HG03469 (cell line): ENCODE measurements around the gene PDLIM3.
A peak's percentile ranks its signal among the peaks of the same experiment; 100 is the strongest.

Experiments
- ATAC-seq: cut with Tn5 transposase; IDR thresholded peaks from one replicate; pipeline ENCODE4 v1.9.1; 2021; ENCODE audit warnings: mild to moderate bottlenecking, moderate library complexity, moderate number of reproducible peaks; ENCODE audit not compliant: unreplicated experiment

Gene PDLIM3

DNA sequence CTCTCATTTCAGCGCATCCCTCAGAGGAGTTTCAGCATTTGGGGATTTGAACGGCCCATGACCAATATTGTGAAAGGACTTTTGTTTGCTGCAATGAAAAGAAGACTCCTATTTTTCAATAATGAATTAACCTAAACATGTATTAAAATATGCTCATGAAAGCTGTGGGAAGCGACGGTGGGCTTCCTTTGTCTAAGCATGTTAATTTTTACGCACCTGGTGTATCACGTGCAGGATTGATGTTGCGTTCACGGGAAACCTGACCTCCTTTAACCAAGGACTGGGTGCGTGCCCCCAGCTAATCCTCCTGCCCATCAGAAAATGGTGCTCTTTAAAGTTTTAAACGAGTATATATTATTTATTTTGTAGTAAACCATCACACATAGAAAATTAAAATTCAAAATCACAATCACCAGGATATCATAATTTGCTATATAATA is 63.2 kb downstream of the PDLIM3 start:
- ATAC-seq: no peak

DNA sequence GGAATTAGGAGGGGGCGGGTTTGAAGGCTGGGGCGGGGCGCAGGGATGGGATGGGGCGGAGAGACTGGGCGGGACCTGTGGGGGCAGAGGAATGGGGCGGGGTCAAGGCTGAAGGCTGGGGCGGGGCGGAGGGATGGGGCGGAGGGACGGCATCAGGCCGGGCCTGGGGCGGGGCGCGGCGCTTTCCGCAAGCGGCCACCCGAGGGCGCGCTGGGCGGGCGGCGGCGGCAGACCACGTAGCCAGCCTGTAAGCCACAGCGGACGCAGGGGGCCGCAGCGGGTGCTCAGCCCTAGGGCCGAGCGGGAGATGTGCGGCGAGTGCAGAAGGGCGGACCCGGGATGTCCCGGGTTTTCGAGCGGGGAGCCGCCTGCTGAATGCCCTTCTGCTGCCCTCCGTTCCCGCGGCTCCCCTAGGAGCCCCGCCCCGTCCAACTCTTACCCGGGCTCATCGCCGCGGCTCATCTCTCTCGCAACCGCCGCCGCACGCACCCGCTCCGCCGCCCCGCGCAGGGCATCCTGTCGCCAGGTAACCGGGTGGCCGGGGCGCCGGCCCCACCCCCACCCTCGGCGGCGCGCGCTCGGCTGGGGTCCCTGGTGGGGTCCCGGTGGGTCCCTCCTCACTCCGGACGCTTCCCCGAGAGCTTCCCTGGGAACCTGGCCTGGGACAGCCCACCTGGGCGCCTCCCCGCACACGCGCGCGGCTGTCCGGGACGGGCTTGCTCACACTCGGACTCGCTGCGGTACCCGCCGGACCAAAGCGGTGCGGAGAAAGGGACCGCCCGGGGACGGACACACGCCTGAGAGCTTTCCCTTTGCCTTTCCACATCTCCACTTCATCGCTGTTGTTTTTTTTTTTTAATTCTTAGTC is 63.8 kb downstream of the PDLIM3 start, which contains the start of gene CCDC110:
TSS of gene CCDC110 (minus strand) at position 499 of the 868 bp plus-strand sequence. CDS start at position 449, 50 bp downstream.
- peak; percentile 74 for ATAC-seq

DNA sequence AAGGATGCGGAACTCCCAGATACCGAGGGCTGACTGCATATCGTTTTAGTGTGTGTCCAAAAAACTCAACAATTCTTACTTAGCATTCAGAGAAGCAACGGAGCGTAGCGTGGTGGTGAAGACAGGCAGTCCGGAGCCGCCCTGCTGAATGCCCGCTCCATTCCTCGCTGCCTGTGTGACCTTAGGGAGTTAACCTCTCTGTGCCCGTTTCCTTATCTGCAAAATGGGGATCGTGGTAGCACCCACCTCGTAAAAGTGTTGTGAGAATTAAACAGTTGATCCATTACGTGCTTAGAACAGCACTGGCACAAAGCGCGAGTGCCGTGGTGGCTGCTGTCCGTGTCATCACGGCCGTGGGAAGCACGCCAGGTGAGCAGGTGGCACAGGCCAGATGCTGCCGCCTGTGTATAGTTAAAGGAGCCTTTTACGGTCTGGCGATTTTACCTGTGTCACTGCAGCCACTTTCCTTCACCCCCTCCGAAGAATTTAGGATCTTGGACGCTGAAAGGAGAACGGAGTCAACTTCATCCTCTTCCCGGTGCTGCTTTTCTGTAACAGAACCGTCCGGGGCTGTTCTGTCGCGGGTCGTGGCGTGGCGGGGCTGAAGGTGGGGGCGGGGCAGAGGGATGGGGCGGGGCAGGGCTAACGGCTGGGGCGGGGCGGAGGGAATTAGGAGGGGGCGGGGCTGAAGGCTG is 64.7 kb downstream of the PDLIM3 start:
- no peak for ATAC-seq

DNA sequence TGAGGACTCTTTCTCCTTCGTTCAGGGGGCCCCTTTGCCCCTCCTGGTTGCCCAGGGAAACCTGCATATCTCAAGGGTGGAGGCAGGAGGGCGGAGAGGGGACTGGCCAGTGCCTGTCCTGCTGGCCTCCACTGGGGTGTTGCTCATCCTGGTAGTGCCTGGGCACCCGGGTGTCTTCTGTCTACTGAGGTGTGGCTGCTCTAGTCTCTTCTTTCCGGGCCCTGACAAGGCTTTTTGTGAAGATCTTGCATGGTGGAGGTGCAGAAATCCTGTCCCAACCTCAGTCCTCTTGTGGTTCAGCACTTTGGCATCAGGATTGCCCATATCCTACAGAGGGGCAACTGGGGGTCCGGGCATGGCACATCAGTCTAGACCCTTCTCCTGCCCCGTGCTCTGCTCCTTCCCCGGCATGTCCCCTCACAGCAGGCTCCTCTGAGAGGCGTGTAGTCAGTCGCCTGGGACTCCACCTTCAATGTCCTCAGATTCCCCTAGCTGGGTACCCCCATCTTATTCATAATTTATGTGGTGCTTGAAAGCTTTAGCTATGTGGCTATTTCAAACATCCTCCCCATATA is 65.6 kb downstream of the PDLIM3 start:
- ATAC-seq: no peak

DNA sequence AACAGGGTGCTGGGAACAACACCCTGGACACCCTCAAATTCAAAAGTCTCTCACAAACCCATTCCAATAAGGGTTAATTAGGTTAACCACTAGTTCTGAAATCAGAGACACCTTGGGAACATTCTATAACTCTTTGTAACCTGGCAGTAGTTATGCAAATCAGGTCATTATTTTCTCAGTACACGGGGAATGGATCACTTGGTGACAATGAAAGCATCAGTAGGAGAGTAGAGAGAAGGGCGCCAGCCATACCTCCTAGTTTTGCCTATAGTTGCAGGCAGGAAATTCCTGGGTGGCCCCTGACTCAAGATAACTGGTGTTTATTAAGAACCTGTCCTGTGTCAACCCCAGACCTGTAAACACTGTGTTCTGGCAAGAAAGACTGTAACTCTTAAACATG is 66.3 kb downstream of the PDLIM3 start:
- no peak for ATAC-seq

DNA sequence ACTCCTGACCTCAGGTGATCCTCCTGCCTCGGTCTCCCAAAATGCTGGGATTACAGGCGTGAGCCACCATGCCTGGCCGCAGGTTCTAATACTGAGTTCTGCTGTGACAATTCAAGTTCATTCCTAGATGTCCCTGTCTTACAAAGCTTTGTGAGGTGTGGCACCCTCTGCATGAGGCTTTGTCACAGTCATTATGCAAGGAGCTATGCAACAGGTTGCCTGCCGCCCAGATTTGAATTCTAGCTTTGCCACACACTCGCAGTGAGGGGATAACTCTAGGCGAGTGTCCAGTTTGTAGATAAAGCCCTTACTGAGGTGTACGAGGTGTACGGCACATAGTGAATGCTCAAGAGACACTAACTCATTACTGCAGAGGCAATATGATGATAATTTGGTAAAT is 67.3 kb downstream of the PDLIM3 start:
- no peak for ATAC-seq

DNA sequence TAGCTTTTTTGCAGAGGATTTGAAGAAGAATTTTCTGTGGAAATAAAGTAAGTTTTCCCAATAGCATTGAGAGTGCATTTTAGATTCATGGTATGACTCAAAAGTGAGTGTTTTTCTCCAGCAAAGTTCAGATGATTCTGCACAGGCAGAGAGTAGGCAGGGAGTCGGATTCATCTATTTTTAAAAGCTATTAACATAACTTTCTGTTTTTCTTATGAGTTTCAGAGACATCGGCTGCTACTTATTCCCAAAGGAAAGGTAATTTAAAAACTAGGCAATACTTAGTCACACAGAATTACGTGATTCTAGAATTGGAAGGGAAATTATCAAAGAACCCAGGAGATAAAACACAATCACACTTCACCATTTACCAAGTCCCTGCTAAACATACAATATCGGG is 68.2 kb downstream of the PDLIM3 start:
- no peak for ATAC-seq

DNA sequence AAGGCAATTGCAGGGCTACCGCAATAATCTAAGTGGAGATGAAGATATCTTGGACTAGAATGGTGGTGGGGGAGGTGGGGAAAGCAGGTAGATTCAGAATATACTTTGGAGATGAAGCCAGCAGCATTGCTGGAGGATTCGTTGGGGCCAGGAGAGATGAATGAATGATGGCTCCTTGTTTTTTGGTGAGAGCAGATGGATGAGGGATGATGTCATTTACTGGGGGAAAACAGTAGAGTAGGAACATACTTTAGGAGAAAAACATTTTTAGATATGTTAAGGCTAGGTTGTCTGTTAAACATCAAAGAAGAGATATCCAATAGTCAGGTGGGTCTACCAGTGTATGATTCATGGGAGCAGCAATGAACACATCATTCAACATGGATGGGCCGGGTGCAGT is 69.6 kb downstream of the PDLIM3 start:
- ATAC-seq: no peak

DNA sequence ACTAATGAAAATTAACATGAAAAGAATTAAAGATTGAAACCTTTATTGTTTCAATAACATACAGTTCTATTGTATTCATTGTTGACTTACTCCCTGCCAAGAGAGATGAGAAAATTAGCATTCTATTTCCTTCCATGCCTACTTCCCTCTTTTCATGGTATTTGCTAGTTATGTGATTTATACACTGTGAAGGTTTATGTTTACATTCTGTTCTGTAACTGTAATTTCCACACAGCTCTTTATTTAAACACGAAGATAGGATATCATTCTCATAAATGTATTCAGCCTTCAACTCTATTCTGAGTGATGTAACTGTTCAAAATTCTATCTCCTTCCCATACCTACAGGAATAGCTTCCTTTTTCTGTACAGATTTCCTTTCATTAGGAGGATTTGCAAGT is 70.4 kb downstream of the PDLIM3 start:
- ATAC-seq: no peak

DNA sequence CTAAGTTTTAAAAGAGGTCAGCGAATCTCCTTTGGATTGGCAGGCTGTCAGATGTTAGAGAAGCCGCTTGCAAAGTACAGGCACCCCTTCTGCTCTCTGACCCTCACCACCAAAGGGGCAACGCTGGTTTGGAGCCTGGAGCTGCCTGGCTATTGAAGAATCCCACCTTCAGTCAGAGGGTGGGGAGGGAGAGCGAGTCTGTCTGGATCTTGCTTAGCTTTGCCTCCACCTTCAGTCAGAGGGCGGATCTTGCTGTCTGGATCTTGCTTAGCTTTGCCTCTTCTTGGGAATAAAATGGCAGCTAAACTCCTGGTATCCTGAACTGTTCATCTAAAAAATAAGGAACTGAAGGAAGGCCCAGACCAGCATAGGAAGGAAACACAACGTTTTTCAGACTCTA is 71.1 kb downstream of the PDLIM3 start:
- ATAC-seq: no peak

DNA sequence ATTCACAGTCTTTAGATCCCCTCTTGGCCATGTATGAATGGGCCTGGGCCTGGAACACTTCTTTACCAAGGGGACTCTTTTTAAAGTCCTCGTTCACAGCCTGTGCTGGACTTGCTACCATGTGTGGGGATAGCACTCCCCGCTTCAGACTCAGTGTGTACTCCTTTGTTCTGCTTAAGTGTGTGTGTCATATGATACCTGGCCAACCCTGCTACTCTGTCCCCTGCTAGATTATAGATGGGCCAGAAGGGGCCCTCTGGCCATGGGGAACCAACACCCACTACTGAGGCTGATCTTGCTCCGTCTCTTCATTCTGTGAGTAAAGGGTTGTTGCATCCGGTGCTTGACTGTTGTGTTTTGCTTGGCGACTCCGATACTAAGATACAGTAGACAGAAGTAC is 71.8 kb downstream of the PDLIM3 start:
- no peak for ATAC-seq

DNA sequence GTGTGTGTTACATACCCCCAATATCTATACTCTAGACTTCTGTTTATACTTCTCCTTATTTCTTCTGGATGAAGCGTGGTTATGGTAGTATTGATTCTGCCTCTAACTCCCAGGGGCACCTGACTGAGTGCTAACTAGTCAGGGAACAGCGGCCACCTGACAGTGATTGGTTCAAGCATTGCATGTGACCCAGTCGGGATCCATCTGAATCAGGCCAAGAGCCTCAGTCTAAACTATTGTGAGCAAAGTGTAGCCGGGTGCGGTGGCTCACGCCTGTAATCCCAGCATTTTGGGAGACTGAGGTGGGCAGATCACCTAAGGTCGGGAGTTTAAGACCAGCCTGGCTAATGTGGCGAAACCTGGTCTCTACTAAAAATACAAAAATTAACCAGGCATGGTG is 73.7 kb downstream of the PDLIM3 start:
- ATAC-seq: no peak

DNA sequence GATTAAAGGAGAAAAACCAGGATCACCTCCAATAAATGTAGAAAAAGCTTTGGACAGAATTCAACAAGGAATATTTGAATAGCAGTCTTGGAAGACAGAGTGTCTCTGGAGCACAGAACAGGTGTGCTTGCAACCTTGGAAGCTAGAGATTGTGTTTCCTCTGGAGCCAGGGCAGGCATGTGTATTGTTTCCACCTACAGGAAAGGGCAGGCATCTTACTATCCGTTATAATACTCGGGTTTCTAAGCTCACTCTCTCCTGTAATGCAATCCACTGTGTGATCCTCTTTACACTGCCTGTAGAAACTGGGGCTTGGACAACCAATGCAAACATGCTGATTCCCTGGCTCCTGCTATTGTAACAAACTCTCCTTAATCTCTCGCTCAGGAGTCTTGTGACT is 78.2 kb downstream of the PDLIM3 start:
- no peak for ATAC-seq

DNA sequence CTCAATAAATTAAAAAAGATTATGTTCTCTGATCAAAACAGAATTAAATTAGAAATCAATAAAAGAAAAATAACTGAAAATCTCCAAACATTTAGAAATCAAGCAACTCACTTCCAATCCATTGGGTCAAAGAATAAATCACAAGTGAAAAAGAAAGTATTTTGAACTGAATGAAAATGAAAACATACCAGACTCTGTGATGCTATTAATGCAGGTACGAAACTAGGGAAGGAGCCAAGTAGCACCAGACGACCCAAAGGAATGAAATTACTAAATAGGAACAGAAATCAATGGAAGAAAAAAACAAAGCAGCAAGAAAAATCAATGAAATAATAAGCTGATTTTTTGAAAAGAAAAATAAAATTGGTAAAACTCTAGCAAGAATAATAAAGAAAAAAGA is 79.2 kb downstream of the PDLIM3 start:
- ATAC-seq: no peak
